ENCODE measurements around the gene TMEM258.

DNA sequence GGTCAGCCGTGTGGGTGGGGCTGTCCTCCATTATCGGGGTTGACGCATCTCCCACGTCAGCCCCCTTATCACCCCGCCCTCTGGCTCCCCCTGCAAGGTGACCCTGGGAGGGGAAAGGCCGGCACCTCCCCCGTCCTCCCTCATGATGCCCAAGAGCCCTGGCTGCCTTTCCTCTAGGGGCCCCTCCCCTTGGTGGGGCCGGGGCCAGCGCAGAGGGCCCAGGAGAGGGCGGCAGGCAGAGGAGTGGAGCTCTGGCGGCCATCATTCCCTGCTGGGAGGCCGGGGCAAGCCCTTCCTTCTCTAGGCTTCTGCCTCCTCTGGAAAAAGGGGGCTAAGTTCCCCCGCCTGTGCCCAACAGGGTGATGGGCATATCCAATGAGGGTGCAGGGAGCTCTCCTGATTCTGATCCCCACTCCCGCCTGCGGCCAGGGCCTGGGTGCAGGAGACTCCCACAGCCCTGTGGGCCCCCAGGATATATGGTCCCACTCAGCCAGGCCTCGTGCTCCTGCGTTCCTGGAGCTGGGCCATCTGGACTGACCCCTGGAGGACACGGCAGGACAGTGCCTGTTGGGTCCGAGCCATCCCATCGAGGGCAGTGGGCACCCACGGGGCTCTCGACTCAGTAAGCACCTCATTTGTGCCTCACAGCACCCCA is 27.7 kb downstream of the TMEM258 start:
- TF ChIP-seq, protein P1, sequence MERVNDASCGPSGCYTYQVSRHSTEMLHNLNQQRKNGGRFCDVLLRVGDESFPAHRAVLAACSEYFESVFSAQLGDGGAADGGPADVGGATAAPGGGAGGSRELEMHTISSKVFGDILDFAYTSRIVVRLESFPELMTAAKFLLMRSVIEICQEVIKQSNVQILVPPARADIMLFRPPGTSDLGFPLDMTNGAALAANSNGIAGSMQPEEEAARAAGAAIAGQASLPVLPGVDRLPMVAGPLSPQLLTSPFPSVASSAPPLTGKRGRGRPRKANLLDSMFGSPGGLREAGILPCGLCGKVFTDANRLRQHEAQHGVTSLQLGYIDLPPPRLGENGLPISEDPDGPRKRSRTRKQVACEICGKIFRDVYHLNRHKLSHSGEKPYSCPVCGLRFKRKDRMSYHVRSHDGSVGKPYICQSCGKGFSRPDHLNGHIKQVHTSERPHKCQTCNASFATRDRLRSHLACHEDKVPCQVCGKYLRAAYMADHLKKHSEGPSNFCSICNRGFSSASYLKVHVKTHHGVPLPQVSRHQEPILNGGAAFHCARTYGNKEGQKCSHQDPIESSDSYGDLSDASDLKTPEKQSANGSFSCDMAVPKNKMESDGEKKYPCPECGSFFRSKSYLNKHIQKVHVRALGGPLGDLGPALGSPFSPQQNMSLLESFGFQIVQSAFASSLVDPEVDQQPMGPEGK (CRISPR knock-in tag; IDR thresholded peaks at IDR 0.05; ENCODE audit: borderline replicate concordance) = no peak
- no peak for TF ChIP-seq BACH2 (CRISPR knock-in tag; IDR thresholded peaks at IDR 0.05; ENCODE audit: borderline replicate concordance)
- TF ChIP-seq ZC3H10 (CRISPR knock-in tag; IDR thresholded peaks at IDR 0.05) = no peak
- no peak for TF ChIP-seq ESRRG (CRISPR knock-in tag; IDR thresholded peaks at IDR 0.05)
- no peak for TF ChIP-seq ZNF70 (CRISPR knock-in tag; IDR thresholded peaks at IDR 0.05)
- no peak for TF ChIP-seq SNAI2 (CRISPR knock-in tag; IDR thresholded peaks at IDR 0.05)
- no peak for TF ChIP-seq RARB (CRISPR knock-in tag; IDR thresholded peaks at IDR 0.05)
- no peak for TF ChIP-seq ARNTL (CRISPR knock-in tag; IDR thresholded peaks at IDR 0.05; ENCODE audit: borderline replicate concordance, low read depth)
- TF ChIP-seq ZNF8 (CRISPR knock-in tag; IDR thresholded peaks at IDR 0.05) = no peak
- TF ChIP-seq TOX (CRISPR knock-in tag; IDR thresholded peaks at IDR 0.05; ENCODE audit: borderline replicate concordance) = no peak
- no peak for TF ChIP-seq ZFP3 (CRISPR knock-in tag; IDR thresholded peaks at IDR 0.05)
- no peak for TF ChIP-seq ZFP30 (CRISPR knock-in tag; IDR thresholded peaks at IDR 0.05)
